ENCODE measurements around the gene ENTPD6. TPM values are rescaled to one million over a fixed set of nuclear protein-coding genes. Genes with fewer than 3 reads are reported as not detected.

ENTPD6 gene
- total RNA-seq, 1 donor from 2014 or later, result 191 TPM

DNA sequence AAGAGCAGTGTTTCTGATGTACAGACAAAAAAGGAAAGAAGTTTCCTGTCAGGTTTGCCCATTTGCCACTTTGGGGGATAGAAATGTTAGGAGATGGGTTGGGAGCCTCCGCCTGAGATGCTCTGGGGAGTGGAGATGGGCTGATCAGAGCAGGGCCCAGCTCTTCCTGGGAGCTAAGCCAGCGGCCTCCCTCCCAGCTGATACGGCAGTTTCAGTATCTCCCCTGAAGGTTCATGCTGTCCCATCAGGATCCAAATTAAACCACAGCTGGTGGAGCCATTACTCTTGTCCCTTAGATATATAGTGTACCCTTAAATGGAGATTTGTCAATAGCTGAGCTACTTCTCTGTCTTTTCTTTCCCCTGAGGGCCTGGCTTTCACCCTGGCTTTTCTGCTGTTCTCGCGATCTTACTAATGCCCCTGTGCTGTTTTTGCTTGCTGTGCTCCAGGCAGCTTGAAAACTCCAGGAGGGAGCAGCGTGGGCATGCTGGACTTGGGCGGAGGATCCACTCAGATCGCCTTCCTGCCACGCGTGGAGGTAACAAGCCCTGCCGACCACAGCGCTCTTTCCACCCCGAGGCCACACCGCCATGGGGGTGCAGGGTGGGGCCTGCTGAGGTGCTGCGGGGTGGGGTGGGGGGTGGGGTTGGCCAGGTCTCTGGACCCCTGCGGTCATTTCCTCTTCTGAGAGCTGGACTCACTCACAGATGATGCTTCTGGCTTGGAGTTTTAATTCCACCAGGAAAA is 20.9 kb downstream of the ENTPD6 start:
- H3K4me1 Mint-ChIP-seq (ENCODE audit: low read depth, unreplicated experiment), result peaks cover 9% of the 10 kb centered on the region

DNA sequence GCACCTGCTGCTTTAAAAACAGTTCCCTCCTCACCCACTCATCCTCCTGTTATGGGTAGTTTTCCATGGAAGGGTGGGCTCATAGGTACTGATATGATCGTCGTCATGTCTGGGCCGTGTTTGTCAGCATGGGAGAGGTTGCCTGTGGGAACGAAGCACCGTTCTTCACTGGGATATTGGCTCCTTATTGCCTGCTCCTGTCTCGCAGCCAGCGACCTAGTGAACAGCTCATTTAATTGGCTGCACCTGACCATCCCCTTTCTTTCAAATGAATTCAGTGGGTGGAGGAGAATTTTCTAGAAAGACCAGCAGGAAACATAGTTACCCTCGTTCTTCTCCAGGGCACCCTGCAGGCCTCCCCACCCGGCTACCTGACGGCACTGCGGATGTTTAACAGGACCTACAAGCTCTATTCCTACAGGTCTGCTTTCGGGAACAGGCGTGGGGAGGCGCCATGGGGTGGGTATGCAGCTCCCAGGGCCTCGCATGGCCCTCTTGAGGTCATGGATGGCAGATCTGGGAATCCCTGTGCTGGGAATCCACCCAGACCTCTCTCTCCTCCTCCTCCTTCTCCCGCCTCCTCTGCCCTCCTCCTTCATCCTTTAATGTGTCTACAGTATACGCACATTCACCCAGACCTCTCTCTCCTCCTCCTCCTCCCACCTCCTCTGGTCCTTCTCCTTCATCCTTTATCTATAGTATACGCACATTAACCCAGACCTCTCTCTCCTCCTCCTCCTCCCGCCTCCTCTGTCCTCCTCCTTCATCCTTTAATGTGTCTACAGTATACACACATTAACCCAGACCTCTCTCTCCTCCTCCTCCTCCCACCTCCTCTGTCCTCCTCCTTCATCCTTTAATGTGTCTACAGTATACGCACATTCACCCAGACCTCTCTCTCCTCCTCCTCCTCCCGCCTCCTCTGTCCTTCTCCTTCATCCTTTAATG is 21.9 kb downstream of the ENTPD6 start:
- Mint-ChIP-seq H3K9me3 (ENCODE audit: unreplicated experiment) (peaks cover 18% of the 10 kb centered on the region), H3K4me1 (ENCODE audit: low read depth, unreplicated experiment) (peaks cover 12% of the 10 kb centered on the region), H3K4me3 (ENCODE audit: unreplicated experiment) (no peak overlapping the region), H3K27ac (ENCODE audit: unreplicated experiment) (no peak overlapping the region), H3K36me3 (ENCODE audit: unreplicated experiment) (no peaks in the 10 kb centered on the region), H3K27me3 (ENCODE audit: unreplicated experiment) (peaks cover 17% of the 10 kb centered on the region)
- no peak for DNase-seq
- TF ChIP-seq, protein P1, sequence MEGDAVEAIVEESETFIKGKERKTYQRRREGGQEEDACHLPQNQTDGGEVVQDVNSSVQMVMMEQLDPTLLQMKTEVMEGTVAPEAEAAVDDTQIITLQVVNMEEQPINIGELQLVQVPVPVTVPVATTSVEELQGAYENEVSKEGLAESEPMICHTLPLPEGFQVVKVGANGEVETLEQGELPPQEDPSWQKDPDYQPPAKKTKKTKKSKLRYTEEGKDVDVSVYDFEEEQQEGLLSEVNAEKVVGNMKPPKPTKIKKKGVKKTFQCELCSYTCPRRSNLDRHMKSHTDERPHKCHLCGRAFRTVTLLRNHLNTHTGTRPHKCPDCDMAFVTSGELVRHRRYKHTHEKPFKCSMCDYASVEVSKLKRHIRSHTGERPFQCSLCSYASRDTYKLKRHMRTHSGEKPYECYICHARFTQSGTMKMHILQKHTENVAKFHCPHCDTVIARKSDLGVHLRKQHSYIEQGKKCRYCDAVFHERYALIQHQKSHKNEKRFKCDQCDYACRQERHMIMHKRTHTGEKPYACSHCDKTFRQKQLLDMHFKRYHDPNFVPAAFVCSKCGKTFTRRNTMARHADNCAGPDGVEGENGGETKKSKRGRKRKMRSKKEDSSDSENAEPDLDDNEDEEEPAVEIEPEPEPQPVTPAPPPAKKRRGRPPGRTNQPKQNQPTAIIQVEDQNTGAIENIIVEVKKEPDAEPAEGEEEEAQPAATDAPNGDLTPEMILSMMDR (IDR thresholded peaks at IDR 0.05; ENCODE audit: partially characterized antibody, unreplicated experiment), result no peak

More for the DNA sequence above, 20.9 kb downstream of the ENTPD6 start:
- Mint-ChIP-seq H3K36me3 (ENCODE audit: unreplicated experiment) (no peaks in the 10 kb centered on the region), H3K27ac (ENCODE audit: unreplicated experiment) (no peak overlapping the region), H3K27me3 (ENCODE audit: unreplicated experiment) (peaks cover 12% of the 10 kb centered on the region), H3K4me3 (ENCODE audit: unreplicated experiment) (no peak overlapping the region), H3K9me3 (ENCODE audit: unreplicated experiment) (peaks cover 13% of the 10 kb centered on the region)
- DNase-seq, result no peak
- TF ChIP-seq, protein P1 (IDR thresholded peaks at IDR 0.05; ENCODE audit: partially characterized antibody, unreplicated experiment), result no peak

GRCh38 chr20:25218109-25218486 is 22.6 kb downstream of the ENTPD6 start:
- H3K9me3 Mint-ChIP-seq (ENCODE audit: unreplicated experiment), result peaks cover 18% of the 10 kb centered on the region
- H3K36me3 Mint-ChIP-seq (ENCODE audit: unreplicated experiment), result no peaks in the 10 kb centered on the region
- H3K4me1 Mint-ChIP-seq (ENCODE audit: low read depth, unreplicated experiment), result peaks cover 13% of the 10 kb centered on the region
- H3K27ac Mint-ChIP-seq (ENCODE audit: unreplicated experiment), result no peak overlapping the region
- TF ChIP-seq, protein P1 (IDR thresholded peaks at IDR 0.05; ENCODE audit: partially characterized antibody, unreplicated experiment), result no peak
- no peak overlapping the region for H3K4me3 Mint-ChIP-seq (ENCODE audit: unreplicated experiment)
- H3K27me3 Mint-ChIP-seq (ENCODE audit: unreplicated experiment), result peaks cover 16% of the 10 kb centered on the region
- no peak for DNase-seq

DNA sequence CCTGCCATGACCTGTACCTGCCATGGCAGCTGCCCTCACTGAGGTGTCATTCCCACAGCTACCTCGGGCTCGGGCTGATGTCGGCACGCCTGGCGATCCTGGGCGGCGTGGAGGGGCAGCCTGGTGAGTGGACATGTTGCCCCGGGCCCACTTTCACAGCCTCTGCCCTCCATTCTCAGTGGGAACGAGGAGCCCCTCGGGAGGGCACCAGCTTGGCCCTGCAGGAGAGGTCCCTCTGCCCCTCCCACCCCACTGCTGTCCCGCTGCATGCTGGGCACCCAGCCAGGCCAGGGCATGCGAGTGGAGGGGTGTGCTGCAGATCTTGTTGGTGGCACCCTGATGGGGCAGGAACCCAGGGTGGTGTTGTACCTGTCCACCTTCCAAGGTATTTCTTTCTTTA is 23.0 kb downstream of the ENTPD6 start:
- no peaks in the 10 kb centered on the region for H3K36me3 Mint-ChIP-seq (ENCODE audit: unreplicated experiment)
- no peak overlapping the region for H3K4me3 Mint-ChIP-seq (ENCODE audit: unreplicated experiment)
- peaks cover 18% of the 10 kb centered on the region for H3K9me3 Mint-ChIP-seq (ENCODE audit: unreplicated experiment)
- DNase-seq, result no peak
- TF ChIP-seq, protein P1 (IDR thresholded peaks at IDR 0.05; ENCODE audit: partially characterized antibody, unreplicated experiment), result no peak
- no peak overlapping the region for H3K27ac Mint-ChIP-seq (ENCODE audit: unreplicated experiment)
- peaks cover 17% of the 10 kb centered on the region for H3K4me1 Mint-ChIP-seq (ENCODE audit: low read depth, unreplicated experiment)
- peaks cover 17% of the 10 kb centered on the region for H3K27me3 Mint-ChIP-seq (ENCODE audit: unreplicated experiment)
